Karpas-422 (cell line): ENCODE data around the gene CHST8. TPM values are rescaled to one million over a fixed set of nuclear protein-coding genes. Genes with fewer than 3 reads are reported as not detected.
"Not testable (repeated sequence)": the region's sequence is repeated elsewhere in the genome, so short reads cannot be mapped to it uniquely, and the experiment has no call there.

ENCODE experiments used
- DNase-seq: peaks from one replicate; pipeline ENCODE4 v3.0.0-alpha.2; 2015
- H2AFZ ChIP-seq: fragments of 200-600 bp; sonication (generic); 2 replicates; pipeline ENCODE4 v1.6.1; 2014; ENCODE audit warnings: antibody characterized with exemption, low read length, mixed read lengths
- H3K27ac ChIP-seq: fragments of 200-600 bp; sonication (generic); 2 replicates; pipeline ENCODE4 v1.5.1; 2014; ENCODE audit warnings: mild to moderate bottlenecking, low read length, moderate library complexity
- H3K27me3 ChIP-seq: fragments of 200-600 bp; sonication (generic); 2 replicates; pipeline ENCODE4 v1.6.1; 2014; ENCODE audit warnings: low read length, mixed read lengths
- H3K36me3 ChIP-seq: fragments of 200-600 bp; sonication (generic); 2 replicates; pipeline ENCODE4 v1.6.1; 2014; ENCODE audit warnings: low read length, mixed read lengths; ENCODE audit not compliant: insufficient read depth
- H3K4me1 ChIP-seq: fragments of 200-600 bp; sonication (generic); 2 replicates; pipeline ENCODE4 v1.6.1; 2014; ENCODE audit warnings: mild to moderate bottlenecking, low read length, mixed read lengths
- H3K4me2 ChIP-seq: fragments of 200-600 bp; sonication (generic); 2 replicates; pipeline ENCODE4 v1.6.1; 2014; ENCODE audit warnings: low read length, low read depth, mild to moderate bottlenecking; ENCODE audit not compliant: poor library complexity, severe bottlenecking
- H3K4me3 ChIP-seq: fragments of 200-600 bp; sonication (generic); 2 replicates; pipeline ENCODE4 v1.5.1; 2014; ENCODE audit warnings: mild to moderate bottlenecking, antibody characterized with exemption, low read length, mixed read lengths
- H3K79me2 ChIP-seq: fragments of 200-600 bp; sonication (generic); 2 replicates; pipeline ENCODE4 v1.6.1; 2014; ENCODE audit warnings: mild to moderate bottlenecking, low read length, mixed read lengths
- H3K9ac ChIP-seq: fragments of 200-600 bp; sonication (generic); 2 replicates; pipeline ENCODE4 v1.6.0; 2014; ENCODE audit warnings: low read length
- H3K9me2 ChIP-seq: fragments of 200-600 bp; sonication (generic), shearing (Covaris generic); replicated peaks from 2 replicates; pipeline ENCODE4 v1.6.0; 2014; ENCODE audit warnings: mild to moderate bottlenecking, low read length, moderate library complexity; ENCODE audit not compliant: insufficient read depth
- H3K9me3 ChIP-seq: fragments of 300-700, 200-600 bp; sonication (generic); 2 replicates; pipeline ENCODE4 v1.6.1; 2014; ENCODE audit warnings: low read length, mixed read lengths
- H4K20me1 ChIP-seq: fragments of 200-600 bp; sonication (generic); 2 replicates; pipeline ENCODE4 v1.6.1; 2014; ENCODE audit warnings: mild to moderate bottlenecking, antibody characterized with exemption, low read length, low read depth; ENCODE audit not compliant: insufficient read depth
- total RNA-seq: library from RNA; depleted of rRNA; stranded (reverse); fragments of >200 nt; shearing (Covaris generic); gene quantifications from 2 replicates; pipeline ENCODE4 v1.2.3, GENCODE V29; 2014; ENCODE audit warnings: low replicate concordance

Gene CHST8
- total RNA-seq, 1 experiment from 2014 or later = not detected

DNA sequence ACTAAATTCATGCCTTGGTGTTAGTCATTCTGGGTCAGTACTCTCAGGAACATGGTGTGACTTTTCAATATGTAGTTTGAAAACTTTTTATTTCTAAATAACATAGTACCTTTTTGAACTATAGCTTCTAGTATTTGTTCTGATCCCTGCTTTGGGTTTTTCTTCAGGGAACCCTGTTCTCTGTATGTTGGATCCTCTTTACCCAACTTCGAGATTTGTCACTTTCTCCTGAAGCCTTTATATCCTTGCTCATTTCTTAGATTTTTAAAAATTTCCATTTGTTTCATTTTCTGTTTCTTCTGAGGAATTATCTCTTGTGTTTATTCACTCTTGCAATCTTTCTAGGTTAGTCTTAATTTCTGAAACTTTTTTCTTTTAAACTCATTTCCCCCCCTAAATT lies 12.4 kb upstream of the CHST8 start:
- H3K9me3 ChIP-seq = no peaks in the 10 kb centered on the region
- no peak overlapping the region for H3K27ac ChIP-seq
- H3K4me1 ChIP-seq = peaks cover 6% of the 10 kb centered on the region
- no peak overlapping the region for H3K9ac ChIP-seq
- H3K4me2 ChIP-seq = no peak overlapping the region
- H3K36me3 ChIP-seq = no peaks in the 10 kb centered on the region
- no peaks in the 10 kb centered on the region for H3K79me2 ChIP-seq
- no peak overlapping the region for H3K4me3 ChIP-seq
- no peaks in the 10 kb centered on the region for H3K27me3 ChIP-seq
- H2AFZ ChIP-seq = no peak overlapping the region
- H3K9me2 ChIP-seq = no peaks in the 10 kb centered on the region
- no peak for DNase-seq
- H4K20me1 ChIP-seq = no peaks in the 10 kb centered on the region

DNA sequence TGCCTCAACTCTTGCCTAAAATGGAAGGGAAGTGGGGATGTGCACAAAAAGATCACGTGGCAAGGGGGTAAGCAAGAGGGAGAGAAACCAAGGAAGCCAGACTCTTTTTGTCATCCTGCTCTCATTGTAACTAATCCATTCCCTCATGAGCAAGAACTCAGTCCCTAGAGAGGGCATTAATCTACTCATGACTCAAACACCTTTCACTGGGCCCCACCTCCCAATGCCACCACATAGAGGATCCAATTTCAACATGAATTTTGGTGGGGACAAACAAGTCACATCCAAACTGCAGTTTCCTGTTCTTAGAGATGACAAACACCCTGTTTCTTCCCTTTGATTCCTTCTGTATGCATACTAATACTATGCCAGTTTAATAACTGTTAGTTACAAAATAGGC lies 11.2 kb upstream of the CHST8 start:
- Histone ChIP-seq H3K9me2 (no peaks in the 10 kb centered on the region), H3K27me3 (no peaks in the 10 kb centered on the region), H4K20me1 (no peaks in the 10 kb centered on the region), H3K4me2 (no peak overlapping the region), H3K27ac (no peak overlapping the region), H3K4me3 (no peak overlapping the region), H3K79me2 (no peaks in the 10 kb centered on the region), H3K4me1 (peaks cover 6% of the 10 kb centered on the region), H3K9me3 (no peaks in the 10 kb centered on the region), H3K9ac (no peak overlapping the region), H3K36me3 (no peaks in the 10 kb centered on the region), H2AFZ (no peak overlapping the region)
- no peak for DNase-seq

DNA sequence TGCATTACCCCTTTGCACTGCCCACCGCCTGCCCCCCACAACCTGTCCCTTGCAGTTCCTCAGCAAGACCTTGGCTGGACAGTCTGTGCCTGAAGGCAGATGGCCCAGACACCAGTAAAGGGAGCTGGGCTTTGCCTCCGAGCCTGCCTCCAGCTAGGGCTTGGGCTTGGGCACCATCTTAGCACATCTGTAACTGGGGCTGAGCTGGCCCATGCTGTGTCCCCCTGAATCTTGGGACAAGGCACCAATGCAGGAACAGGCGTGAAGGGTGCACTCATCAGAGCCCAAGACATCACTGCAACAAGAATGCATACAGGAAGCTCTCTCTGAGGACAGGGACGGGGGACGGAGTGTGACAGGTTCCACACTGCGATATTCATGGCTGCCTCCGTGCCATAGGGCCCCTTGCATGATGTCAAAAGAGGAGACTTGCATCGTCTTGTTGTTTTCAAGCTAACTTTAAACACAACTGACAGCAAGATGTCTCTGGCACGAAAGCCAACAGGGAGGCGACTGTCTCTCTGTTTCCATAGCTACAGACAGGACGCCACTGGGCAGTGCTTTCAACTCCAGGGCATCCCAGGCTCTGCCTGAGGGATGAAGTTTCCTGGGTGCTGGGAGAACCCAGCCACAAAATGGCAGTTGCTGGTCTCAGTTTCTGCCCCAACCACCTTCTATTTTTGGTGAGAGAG lies 8.7 kb upstream of the CHST8 start:
- Histone ChIP-seq H3K4me1 (no peaks in the 10 kb centered on the region), H3K27me3 (no peaks in the 10 kb centered on the region), H4K20me1 (no peaks in the 10 kb centered on the region), H3K36me3 (no peaks in the 10 kb centered on the region), H3K27ac (no peak overlapping the region), H3K4me2 (no peak overlapping the region), H3K4me3 (no peak overlapping the region), H3K9me3 (no peaks in the 10 kb centered on the region), H3K79me2 (no peaks in the 10 kb centered on the region), H3K9ac (no peak overlapping the region), H3K9me2 (no peaks in the 10 kb centered on the region), H2AFZ (no peak overlapping the region)
- DNase-seq = no peak

DNA sequence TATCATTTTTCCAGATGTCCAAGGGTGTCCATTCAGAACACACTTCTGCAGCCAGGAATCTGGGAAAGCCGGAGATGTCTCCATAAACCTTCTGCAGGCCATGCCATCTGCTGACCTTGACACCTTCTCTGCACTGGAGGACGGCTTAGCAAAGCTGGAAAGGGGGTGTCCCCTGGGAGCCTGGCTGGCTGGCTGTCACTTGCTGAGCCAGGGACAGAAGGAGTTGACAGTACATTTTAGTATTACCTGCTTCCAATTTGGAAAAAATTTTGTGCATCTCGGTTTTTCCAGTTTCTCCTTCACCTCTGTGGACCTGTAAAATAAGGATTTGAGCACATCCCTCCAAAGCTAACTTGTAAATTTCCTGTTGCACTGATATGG lies 8.1 kb upstream of the CHST8 start:
- Histone ChIP-seq H3K9me2 (no peaks in the 10 kb centered on the region), H3K27me3 (no peaks in the 10 kb centered on the region), H3K27ac (no peak overlapping the region), H3K36me3 (no peaks in the 10 kb centered on the region), H3K4me1 (no peaks in the 10 kb centered on the region), H3K4me3 (no peak overlapping the region), H4K20me1 (no peaks in the 10 kb centered on the region), H3K4me2 (no peak overlapping the region), H3K9ac (no peak overlapping the region), H3K79me2 (no peaks in the 10 kb centered on the region), H2AFZ (no peak overlapping the region), H3K9me3 (no peaks in the 10 kb centered on the region)
- no peak for DNase-seq

DNA sequence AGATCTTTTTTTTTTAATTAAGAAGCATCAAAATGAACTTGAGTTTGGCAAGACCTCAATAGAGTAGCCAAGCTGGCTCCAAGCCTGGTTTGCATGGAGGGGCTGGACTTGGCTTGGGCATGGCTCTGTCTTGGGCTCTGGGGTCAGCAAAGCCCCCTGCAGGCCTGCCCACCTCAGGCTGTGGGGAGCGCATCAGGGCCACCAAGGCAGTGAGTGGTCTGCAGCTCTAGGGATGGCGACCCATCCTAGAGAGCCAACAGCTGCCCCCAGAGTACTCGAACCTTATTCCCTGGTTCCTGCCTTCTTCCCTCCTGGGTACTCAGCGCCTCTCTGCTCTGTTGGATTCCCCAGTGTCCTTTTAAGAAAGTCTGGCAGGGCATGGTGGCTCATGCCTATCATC lies 5.4 kb upstream of the CHST8 start:
- Histone ChIP-seq H3K4me1 (no peaks in the 10 kb centered on the region), H3K9me2 (no peaks in the 10 kb centered on the region), H3K27me3 (no peaks in the 10 kb centered on the region), H3K4me3 (no peak overlapping the region), H3K79me2 (no peaks in the 10 kb centered on the region), H4K20me1 (no peaks in the 10 kb centered on the region), H3K9me3 (no peaks in the 10 kb centered on the region), H3K36me3 (no peaks in the 10 kb centered on the region), H3K4me2 (no peak overlapping the region), H3K9ac (no peak overlapping the region), H3K27ac (no peak overlapping the region), H2AFZ (no peak overlapping the region)
- DNase-seq = no peak

- Histone ChIP-seq H3K9me3 (no peaks in the 10 kb centered on the region), H3K27me3 (no peaks in the 10 kb centered on the region), H4K20me1 (no peaks in the 10 kb centered on the region), H3K4me1 (no peaks in the 10 kb centered on the region), H2AFZ (no peak overlapping the region), H3K4me3 (no peak overlapping the region), H3K79me2 (no peaks in the 10 kb centered on the region), H3K36me3 (no peaks in the 10 kb centered on the region), H3K9me2 (no peaks in the 10 kb centered on the region), H3K9ac (no peak overlapping the region), H3K27ac (no peak overlapping the region), H3K4me2 (no peak overlapping the region)
- DNase-seq = no peak
These were observed 4.9 kb upstream of the CHST8 start for GRCh38 chr19:33616857-33617256.

GRCh38 chr19:33618363-33618762 lies 3.4 kb upstream of the CHST8 start:
- H3K9me2 ChIP-seq, H3K27me3 ChIP-seq, H3K27ac ChIP-seq, H3K79me2 ChIP-seq, H4K20me1 ChIP-seq, H2AFZ ChIP-seq, H3K4me2 ChIP-seq, H3K9me3 ChIP-seq, H3K4me3 ChIP-seq, H3K9ac ChIP-seq, H3K4me1 ChIP-seq, DNase-seq, H3K36me3 ChIP-seq: not testable (repeated sequence)

DNA sequence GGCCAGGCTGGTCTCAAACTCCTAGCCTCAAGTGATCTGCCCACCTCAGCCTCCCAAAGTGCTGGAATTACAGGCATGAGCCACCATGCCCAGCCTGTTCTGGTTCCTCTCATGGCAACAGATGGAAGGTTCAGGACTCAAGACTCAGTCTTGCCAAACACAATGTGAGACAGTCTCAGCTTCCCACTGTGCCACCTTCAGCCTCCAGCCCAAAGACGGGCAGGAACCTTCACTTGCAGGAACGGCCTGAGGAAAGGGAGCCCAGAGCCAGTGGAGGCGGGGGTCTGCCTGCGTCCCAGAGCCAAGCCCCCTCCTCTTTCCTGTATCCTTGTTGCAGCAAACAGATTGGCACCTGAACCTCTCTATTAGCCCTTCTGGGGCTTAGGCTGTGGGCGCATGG lies 2.9 kb upstream of the CHST8 start:
- no peaks in the 10 kb centered on the region for H3K79me2 ChIP-seq
- no peaks in the 10 kb centered on the region for H4K20me1 ChIP-seq
- H3K4me2 ChIP-seq = no peak overlapping the region
- H3K9me2 ChIP-seq = no peaks in the 10 kb centered on the region
- no peaks in the 10 kb centered on the region for H3K9me3 ChIP-seq
- H3K4me1 ChIP-seq = no peaks in the 10 kb centered on the region
- DNase-seq = no peak
- no peak overlapping the region for H3K4me3 ChIP-seq
- no peaks in the 10 kb centered on the region for H3K36me3 ChIP-seq
- H2AFZ ChIP-seq = no peak overlapping the region
- H3K27ac ChIP-seq = no peak overlapping the region
- H3K9ac ChIP-seq = no peak overlapping the region
- no peaks in the 10 kb centered on the region for H3K27me3 ChIP-seq

GRCh38 chr19:33620611-33621010 lies 1.1 kb upstream of the CHST8 start:
- Histone ChIP-seq H3K4me3 (no peak overlapping the region), H3K9me2 (no peaks in the 10 kb centered on the region), H3K27ac (no peak overlapping the region), H4K20me1 (no peaks in the 10 kb centered on the region), H3K79me2 (no peaks in the 10 kb centered on the region), H3K4me2 (no peak overlapping the region), H3K9me3 (no peaks in the 10 kb centered on the region), H3K36me3 (no peaks in the 10 kb centered on the region), H3K9ac (no peak overlapping the region), H3K27me3 (no peaks in the 10 kb centered on the region), H3K4me1 (no peaks in the 10 kb centered on the region), H2AFZ (no peak overlapping the region)
- DNase-seq = no peak
